SK-N-SH treated with all-trans-retinoic acid at 6 μM for 48 hours (cell line): Measurements from ENCODE around the gene PNMA6F.

Source experiments
- ARNTL ChIP-seq: fragments of 450-650 bp; formaldehyde crosslinking; IDR thresholded peaks from 2 replicates; pipeline ENCODE4 v1.5.0; 2020; ENCODE audit warnings: low read depth, mild to moderate bottlenecking, moderate library complexity, borderline replicate concordance
- GLIS3 ChIP-seq: fragments of 250-450 bp; sonication (Bioruptor Pico); IDR thresholded peaks from 2 replicates; pipeline ENCODE4 v1.5.0; 2020; ENCODE audit warnings: mild to moderate bottlenecking, moderate library complexity
- PPARA ChIP-seq: fragments of 250-450 bp; sonication (Bioruptor Pico); IDR thresholded peaks from 2 replicates; pipeline ENCODE4 v1.5.0; 2020; ENCODE audit warnings: mild to moderate bottlenecking, borderline replicate concordance
- RARB ChIP-seq: fragments of 250-450 bp; sonication (Bioruptor Pico); IDR thresholded peaks from 2 replicates; pipeline ENCODE4 v1.8.0; 2021; ENCODE audit warnings: mild to moderate bottlenecking, moderate library complexity
- ZC3H10 ChIP-seq: fragments of 250-450 bp; sonication (Bioruptor Pico); IDR thresholded peaks from 2 replicates; pipeline ENCODE4 v1.5.1; 2021; ENCODE audit warnings: mild to moderate bottlenecking, moderate library complexity
- ZFP3 ChIP-seq: fragments of 250-450 bp; sonication (Bioruptor Pico); IDR thresholded peaks from 2 replicates; pipeline ENCODE4 v1.5.0; 2020; ENCODE audit warnings: mild to moderate bottlenecking, moderate library complexity
- ZNF565 ChIP-seq: fragments of 450-650 bp; formaldehyde crosslinking; conservative IDR thresholded peaks from 2 replicates; pipeline ENCODE4 v1.5.0; 2020; ENCODE audit warnings: low read depth, mild to moderate bottlenecking, moderate library complexity
- ZNF8 ChIP-seq: fragments of 450-650 bp; formaldehyde crosslinking; IDR thresholded peaks from 2 replicates; pipeline ENCODE4 v1.5.0; 2020; ENCODE audit warnings: mild to moderate bottlenecking, moderate library complexity
- TF ChIP-seq, protein P1 (sequence below): fragments of 250-450 bp; sonication (Bioruptor Pico); IDR thresholded peaks from 2 replicates; pipeline ENCODE4 v1.8.0; 2020; ENCODE audit warnings: mild to moderate bottlenecking, moderate library complexity, borderline replicate concordance

DNA sequence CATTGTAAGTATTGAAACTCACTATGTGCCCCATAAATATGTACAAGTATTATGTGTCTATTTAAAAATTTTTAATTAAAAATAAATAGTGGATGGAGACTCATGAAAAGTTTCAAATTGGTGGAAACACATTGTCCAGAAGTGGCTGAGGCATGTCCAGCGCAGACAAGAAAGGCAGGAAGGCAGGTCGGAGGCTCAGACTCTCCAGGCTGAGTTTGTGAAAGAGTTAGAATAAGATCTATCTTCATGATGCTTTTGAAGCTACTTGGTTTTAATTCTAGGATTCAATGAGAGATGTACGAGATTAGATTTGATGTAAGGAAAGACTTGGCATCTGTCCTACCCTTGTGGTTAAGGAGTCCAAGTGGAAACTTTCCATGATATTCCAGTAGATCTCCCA, 19.8 kb downstream of the PNMA6F start:
- no peak for TF ChIP-seq PPARA (CRISPR knock-in tag)
- no peak for TF ChIP-seq ARNTL
- TF ChIP-seq ZNF565 (CRISPR knock-in tag) = no peak
- TF ChIP-seq ZC3H10 (CRISPR knock-in tag) = no peak
- no peak for TF ChIP-seq RARB (CRISPR knock-in tag)
- TF ChIP-seq, protein P1, sequence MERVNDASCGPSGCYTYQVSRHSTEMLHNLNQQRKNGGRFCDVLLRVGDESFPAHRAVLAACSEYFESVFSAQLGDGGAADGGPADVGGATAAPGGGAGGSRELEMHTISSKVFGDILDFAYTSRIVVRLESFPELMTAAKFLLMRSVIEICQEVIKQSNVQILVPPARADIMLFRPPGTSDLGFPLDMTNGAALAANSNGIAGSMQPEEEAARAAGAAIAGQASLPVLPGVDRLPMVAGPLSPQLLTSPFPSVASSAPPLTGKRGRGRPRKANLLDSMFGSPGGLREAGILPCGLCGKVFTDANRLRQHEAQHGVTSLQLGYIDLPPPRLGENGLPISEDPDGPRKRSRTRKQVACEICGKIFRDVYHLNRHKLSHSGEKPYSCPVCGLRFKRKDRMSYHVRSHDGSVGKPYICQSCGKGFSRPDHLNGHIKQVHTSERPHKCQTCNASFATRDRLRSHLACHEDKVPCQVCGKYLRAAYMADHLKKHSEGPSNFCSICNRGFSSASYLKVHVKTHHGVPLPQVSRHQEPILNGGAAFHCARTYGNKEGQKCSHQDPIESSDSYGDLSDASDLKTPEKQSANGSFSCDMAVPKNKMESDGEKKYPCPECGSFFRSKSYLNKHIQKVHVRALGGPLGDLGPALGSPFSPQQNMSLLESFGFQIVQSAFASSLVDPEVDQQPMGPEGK (CRISPR knock-in tag) = no peak
- no peak for TF ChIP-seq ZFP3 (CRISPR knock-in tag)
- TF ChIP-seq GLIS3 (CRISPR knock-in tag) = no peak
- no peak for TF ChIP-seq ZNF8 (CRISPR knock-in tag)
